GM21717 (cell line): ENCODE measurements around the gene LEFTY2.
"Not testable (repeated sequence)": the region's sequence is repeated elsewhere in the genome, so short reads cannot be mapped to it uniquely, and the experiment has no call there.

Source experiments
- ATAC-seq: cut with Tn5 transposase; IDR thresholded peaks from one replicate; pipeline ENCODE4 v1.9.1; 2021; ENCODE audit warnings: mild to moderate bottlenecking, moderate library complexity; ENCODE audit not compliant: unreplicated experiment

Gene LEFTY2

DNA sequence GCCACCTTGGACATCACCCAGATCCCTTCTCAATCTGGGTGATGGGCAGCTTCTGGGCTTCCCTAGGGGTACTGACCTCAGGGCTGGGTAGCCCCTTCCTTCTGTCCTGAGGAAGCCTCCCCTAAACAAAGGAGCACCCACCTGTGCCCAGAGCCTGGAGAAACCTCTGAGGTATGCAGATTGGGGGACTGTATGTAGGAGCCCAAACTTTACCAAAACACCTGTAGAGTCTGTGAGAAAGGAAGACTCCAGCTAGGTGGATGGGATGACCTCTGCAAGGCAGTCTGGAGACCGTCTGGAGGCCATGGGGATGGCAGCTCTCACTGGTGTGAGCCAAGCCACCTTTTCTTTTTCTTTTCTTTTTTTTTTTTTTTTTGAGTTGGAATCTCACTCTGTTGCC lies 13.7 kb upstream of the LEFTY2 start:
- no peak for ATAC-seq

DNA sequence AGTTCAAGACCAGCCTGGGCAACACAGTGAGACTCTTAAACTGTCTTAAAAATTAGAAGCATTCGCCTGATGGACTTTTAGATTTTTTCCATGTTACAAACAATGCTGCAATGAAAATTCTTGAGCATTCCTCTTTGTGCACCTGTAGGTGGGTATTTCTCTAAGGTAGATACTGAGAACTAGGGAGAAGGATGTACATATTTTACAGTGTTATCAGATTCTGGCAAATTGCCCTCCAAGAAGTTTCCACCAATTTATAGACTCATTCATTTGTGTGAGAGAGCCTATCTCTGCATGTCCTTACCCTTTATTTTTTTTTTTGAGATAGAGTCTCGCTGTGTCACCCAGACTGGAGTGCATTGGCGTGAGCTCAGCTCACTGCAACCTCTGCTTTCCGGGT lies 12.3 kb upstream of the LEFTY2 start:
- no peak for ATAC-seq

DNA sequence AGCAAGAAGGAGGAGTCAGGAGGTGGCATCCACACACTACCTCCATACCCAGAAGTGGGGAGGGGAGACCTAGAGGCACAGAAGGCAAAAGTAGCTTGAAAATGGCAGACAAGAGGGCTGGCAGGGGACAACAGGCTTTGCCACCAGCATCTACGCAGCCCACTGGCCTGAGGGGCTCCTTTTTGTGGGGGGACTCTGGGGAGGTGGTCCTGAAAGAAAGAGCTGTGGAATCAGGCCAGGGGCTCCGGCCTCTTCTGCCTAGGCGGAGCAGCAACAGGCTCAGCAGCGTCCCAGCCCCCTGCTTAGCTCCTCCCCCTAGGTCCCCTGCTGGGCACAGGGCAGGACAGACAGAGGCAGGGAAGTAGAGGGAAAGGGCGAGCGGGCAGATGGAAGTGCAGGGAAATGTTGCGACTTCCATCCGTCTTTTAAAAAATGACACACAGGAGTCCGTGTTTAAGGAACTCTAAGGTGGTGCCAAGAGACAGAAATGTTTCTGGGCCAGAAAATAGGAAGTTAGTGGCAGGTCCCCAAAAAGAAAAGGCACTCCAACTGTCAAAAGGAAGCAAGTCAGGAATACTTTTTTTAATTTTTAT lies 10.0 kb upstream of the LEFTY2 start:
- ATAC-seq: no peak

DNA sequence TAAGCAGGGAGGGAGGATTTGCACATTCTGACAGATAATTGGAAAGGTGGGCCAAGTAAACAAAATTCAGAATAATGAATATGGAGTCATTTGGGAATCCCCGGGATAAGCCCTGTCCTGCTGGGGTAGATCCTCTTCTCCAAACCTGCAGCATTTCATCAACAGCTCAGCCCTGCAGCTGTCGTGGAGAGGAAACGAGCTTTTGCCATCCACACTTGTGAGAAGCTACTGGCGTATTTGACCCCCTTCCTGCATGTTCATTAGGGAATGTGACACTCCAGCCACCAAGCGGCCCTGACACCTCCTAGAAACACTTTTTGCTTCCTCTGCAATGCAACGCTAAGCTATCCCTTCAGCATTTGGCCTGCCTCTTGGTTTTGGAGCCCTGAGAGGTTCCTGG lies 8.0 kb upstream of the LEFTY2 start:
- no peak for ATAC-seq

DNA sequence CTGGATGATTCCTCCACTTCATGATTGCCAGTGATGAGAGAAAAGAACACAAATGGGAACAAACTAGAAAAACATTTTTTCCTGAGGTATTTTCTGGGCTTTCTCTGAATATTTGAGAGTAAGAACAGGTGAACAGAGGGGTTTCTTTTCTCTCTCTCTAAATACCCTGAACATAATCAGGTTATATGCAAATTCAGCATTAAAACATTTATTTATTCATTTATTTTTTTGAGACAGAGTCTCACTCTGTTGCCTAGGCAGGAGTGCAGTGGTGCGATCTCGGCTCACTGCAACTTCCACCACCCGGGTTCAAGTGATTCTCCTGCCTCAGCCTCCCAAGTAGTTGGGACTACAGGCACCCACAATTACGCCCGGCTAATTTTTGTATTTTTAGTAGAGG lies 5.8 kb upstream of the LEFTY2 start:
- no peak for ATAC-seq

DNA sequence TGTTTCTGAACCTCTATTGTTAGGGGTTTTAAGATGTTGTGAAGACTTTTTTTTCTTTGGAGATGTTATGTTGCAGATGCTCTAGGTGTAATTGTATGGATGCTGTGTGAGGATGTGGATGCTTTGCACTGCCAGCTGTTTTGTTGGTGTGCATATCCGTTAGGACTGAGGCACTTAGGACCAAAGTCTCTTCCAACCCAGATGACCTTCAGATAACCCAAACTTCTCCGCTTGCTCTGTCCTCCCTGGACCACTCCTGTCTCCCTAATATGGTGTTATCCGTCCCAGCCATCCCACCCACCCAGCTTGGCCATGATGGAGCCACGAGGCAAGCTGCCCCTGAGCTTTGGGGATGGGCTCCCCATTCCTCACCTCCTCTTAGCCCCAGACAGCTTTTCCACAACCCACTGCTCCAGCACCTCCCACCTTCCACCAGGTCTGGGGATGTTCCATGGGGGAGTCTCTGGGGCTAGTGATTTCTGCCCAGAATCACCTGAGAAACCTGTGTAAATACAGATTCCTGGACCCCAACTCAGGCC lies 5.1 kb upstream of the LEFTY2 start:
- no peak for ATAC-seq

DNA sequence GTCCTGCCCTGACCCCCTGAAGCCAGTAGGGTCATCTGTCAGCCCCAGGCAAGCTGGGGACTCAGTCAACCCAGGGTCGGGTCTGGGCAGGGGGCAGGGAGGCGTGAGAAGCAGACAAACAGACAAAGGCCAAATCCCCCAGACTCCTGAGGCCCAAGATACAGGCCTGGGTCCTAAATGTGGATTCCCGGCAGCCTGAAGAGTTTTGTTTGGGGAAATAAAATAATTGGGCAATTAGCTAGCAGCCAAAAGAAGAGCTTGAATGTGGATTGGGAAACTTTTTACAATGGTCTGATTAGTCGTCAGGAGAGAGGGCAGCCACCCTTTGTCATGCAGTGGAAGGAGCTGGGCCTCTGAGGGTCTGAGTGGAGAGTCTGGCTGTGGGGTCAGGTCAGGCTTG lies 4.5 kb upstream of the LEFTY2 start:
- ATAC-seq: no peak

DNA sequence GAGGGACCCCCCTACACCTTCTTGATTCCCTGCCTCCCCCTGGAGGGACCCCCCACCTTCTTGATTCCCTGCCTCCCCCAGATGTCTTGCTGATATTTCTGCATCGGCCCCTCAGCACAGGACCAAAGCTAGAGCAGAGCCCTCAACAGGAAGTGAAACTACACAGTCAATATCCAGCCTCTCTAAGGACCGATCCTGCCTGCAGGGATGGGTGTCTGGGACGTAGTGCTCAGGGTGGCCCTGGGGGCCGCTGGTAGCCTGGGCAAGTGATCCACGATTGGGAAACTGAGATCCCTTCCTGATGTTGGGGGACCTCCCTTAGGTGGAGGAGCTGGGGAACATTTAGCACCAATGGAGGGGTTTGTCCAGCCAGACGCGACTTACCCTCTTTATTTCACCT lies 3.9 kb upstream of the LEFTY2 start:
- ATAC-seq: no peak

DNA sequence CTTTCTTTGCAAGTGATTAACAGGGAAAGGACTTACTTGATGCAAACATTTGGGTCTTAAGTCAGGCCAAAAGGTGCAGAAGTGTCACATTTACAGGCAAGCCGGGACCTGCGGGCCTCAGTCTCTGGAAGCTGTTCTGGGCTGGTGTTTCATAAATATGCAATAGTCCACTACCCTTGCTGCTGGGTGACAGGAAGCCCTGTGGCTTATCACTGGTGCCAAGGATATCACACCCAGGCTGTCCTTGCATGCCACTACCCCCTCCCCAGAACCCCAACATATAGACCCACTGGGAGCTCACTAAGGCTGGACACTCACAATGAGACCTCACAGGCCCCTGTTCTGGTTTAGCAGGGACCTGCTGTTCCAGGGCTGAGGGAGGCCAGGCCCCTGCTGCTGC lies 3.4 kb upstream of the LEFTY2 start:
- no peak for ATAC-seq

DNA sequence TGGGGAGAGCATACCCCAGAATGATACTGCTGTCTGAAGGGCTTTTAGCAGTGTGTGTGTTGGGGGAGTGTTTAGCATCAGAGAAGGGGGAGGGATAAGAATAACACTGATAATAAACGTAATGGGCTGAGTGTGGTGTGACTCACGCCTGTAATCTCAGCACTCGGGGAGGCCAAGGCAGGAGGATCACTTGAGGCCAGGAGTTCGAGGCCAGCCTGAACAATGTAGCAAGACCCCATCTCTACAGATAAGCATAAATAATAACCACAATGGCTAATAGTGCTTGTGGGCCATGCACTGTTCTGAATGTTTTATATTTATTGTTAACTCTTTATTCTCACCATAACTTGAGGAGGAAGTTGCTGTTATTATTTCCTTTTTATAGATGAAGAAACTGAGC lies 2.6 kb upstream of the LEFTY2 start:
- ATAC-seq: no peak

DNA sequence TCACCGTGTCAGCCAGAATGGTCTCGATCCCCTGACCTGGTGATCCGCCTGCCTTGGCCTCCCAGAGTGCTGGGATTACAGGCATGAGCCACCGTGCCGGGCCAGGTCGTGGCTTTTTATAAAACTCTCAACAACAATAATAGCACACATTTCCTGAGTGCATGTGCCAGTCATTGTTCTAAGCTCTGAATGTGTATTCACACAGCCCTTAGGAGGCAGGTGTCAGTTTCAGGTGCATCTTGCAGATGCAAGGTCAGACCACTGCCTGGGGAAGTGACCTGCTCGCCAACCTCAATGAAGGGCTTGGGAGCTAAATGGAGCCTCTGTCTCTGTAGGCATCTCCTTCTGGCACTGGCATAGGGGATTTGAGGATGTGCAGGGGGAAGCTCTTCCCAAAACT lies 1.6 kb upstream of the LEFTY2 start:
- ATAC-seq: peak; percentile 85

DNA sequence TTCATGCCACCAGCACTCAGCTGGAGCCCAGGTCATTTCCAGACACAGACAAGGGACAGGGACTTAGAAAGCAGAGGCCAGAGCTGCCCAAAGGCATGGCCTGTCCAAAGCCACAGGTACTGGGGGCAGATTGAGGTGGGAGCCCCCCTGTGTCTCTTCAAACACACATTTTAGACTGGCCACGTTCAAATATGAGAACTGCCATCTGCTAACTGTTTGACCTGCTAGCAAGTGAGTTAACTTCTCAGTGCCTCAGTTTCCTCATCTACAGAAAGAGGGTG lies 862 bp upstream of the LEFTY2 start:
- ATAC-seq: no peak

DNA sequence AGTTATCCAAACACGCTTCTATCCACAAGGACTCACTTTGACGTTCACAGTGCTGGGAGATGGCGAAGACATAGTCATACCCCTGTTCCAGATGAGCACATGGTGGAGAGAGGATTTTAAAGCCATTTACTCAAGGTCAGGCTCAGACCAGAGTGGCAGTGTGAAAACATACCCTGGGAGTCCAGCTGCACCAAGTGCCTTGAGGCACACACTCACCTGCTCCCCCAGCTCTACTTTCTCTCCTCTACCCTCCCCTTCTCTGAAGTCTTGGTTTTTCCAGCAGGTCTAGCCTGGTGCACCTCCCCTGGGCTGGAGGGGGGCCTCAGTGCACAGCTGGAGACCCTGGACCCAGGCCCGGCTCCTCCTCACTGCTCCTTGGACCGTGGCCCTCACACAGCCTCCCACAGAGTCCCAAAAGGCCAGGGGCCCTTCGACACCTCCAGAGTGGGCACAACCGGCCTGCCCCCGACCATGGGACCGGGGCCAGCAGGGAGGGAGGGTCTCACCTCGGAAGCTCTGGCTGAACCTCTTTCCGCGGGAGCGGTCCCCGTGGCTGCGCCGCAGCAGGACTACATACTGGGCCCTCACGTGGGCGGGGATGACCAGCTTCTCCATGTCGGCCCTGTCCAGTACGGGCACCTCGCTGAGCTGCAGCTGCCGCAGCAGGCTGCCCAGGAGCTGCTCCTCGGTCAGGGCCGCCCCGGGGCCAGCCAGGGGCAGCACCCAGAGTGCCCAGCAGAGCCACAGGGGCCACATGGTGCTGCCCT lies 452 bp downstream of the LEFTY2 start:
- ATAC-seq: no peak

DNA sequence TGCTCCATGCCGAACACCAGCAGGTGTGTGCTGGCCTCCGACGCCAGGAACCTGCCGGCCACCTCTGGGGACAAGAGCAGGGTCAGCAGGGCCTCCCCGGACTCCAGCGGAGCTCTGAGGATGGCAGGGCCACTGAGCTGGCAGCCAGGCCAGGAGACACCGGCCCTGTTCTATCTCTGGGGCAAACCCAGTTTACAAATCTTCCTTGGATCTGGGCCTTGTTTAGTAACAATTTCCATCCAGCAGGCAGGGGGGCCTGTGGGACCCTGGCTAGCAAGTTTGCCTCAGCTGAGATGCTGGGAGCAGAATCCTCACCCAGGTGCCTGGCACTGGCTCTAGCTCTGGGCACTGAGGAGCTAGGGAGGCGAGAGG lies 1.1 kb downstream of the LEFTY2 start:
- ATAC-seq: not testable (repeated sequence)

DNA sequence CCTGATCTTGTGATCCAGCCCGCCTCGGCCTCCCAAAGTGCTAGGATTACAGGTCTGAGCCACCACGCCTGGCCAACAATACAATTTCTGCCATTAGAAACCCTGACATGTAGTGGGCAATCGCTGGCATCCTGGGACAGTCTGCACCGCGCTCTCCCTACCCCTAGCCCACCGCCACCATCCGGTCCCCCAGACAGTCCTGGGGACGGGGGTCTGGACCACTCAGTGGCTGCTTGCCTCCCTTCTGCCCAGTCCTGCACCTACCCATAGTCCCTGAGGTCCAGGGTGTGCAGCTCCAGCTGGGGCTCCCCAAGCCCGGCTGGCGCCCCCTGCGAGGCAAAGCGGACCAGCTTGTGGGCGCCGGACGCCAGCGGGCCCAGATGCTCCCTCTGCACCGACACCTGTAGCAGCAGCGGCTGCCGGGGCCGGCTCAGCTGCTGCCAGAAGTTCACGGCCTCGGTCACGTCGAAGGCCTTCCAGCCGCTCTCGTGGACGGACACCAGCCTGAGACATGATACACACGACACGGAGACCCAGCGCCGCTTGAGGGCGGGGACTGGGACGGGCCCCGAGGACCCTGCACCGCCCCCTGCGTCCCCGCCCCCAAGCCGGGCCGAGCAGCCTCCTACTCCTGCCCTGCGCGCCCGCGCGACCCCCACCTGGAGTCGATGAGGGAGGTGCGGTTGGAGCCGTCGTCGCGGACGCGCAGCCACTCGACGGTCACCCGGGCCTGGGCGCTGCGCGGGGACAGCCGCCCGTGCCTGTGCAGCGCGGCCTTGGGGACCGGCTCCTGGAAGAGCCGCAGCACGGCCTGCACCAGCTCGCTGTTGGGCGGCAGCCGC lies 1.7 kb downstream of the LEFTY2 start:
- not testable (repeated sequence) for ATAC-seq

DNA sequence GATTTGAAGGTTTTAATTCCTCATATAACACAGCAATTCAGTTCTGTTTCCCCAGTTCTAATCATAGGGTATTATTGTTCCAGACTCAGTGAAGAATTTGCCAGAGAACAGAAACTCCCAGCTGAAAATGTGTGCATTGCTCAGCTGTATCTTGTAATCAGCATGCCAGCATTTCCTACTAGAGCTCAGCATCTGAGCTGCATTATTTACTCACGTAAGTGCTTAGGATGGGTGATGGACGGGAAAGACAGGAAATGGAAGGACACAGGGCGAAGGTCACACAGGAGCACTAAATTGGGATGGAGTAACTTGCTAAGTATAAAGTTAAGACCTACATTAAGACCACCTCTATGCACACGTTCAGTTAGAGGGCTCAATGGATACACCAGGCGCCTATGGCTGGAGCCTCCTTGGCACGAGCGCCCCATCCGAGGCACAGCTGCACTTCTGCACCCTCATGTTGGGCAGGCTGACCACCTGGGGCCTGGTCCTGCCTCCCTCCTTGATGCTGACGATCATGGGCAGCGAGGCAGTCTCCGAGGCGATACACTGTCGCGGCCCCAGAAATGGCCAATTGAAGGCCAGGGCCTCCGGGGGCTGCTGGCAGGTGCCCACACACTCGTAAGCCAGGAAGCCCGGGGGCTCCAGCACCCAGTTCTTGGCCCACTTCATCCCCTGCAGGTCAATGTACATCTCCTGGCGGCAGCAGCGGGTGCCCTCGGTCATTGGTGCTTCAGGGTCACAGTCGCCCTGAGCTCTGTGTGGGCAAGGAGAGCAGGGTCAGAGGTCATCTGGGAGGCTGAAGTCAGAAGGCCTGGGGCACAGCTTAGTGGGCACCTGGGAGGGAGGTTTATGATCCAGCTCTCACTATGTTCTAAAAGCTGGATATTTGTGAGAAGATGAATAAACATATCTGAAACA lies 3.7 kb downstream of the LEFTY2 start:
- no peak for ATAC-seq

DNA sequence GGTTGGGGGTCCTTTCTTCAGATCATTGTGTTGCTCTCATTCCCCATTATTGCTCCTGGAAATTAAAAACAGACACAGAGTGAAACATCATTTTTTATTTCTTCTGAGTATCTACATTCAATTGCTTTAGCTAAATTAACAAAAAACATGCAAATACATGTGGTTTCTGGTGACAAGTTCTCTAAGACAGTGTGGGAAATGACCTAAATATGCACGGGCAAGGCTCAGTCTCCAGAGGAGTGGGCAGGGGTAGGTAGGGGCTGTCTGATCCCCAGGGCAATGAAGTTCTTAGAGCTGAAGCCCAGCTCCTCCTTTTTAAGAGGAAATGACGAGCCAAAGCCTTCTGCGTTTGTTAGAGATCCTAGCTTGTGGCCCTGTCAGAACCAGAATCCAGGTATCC lies 4.5 kb downstream of the LEFTY2 start:
- ATAC-seq: no peak

DNA sequence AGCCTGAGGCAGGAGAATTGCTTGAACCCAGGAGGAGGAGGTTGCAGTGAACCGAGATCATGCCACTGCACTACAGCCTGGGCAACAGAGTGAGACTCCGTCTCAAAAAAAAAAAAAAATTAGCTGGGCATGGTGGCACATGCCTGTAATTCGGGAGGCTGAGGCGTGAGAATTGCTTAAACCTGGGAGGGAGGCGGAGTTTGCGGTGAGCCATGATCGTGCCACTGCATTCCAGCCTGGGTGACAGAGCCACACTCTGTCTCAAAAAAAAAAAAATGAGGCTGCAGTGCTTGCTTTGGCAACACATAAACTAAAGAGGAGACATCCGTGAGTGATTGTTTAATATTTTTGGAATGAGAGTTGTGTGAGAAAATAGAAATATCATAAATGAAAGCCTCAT lies 4.9 kb downstream of the LEFTY2 start:
- ATAC-seq: not testable (repeated sequence)

DNA sequence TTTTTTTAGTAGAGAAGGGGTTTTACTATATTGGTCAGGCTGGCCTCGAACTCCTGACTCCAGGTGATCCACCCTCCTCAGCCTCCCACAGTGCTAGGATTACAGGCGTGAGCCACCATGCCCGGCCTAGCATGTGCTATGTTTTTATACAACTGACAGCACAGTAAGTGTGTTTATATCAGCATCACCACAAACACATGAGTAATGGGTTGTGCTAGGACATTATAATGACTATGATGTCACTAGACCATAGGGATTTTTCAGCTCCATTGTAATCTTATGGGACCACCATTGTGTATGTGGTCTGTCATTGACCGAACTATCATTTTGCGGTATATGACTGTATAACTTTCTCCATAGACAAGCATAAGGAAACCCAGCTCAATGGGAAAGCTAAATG lies 6.3 kb downstream of the LEFTY2 start:
- no peak for ATAC-seq

DNA sequence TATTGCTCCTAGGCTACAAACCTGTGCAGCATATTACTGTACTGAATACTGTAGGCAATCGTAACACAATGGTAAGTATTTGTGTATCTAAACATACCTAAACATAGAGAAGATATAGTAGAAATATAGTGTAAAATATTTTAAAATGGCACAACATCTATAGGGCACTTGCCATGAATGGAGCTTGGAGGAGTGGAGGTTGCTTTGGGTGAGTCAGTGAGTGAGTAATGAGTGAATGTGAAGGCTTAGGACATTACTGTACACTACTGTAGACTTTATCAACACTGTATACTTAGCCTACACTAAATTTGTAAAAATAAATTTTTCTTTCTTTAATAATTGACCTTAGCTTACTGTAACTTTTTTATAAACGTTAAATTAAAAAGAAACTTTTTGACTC lies 7.9 kb downstream of the LEFTY2 start:
- ATAC-seq: no peak
